T47D (cell line): ENCODE data around the gene TREM2.

Source experiments
- DNase-seq, 2 experiments: peaks; one replicate each; pipeline versions ENCODE4 v3.0.0 to v3.0.0-alpha.2; 2011 to 2012; ENCODE audit warnings: low read depth in 1 of 2, low spot score in 1 of 2
- JUND ChIP-seq: IDR thresholded peaks from 2 replicates; pipeline ENCODE4 v1.6.1; 2012; ENCODE audit warnings: low read depth
- in situ Hi-C: cut with HindIII; loops from 2 replicates; pipeline ENCODE4 v1.10.0; 2016; ENCODE audit warnings: low sequenced_read_pairs, low pct_unique_long_range_greater_than_20kb

TREM2 gene

GRCh38 chr6:41162687-41163418, at the start of gene TREM2:
Gene TREM2, minus strand, starts transcription at chr6:41163116. Its CDS starts 34 bp downstream, at chr6:41163082.
- in situ Hi-C loops, result no loop called here
- no peak for TF ChIP-seq JUND
- no peak for DNase-seq

- no peak for DNase-seq
- in situ Hi-C loops, result no loop called here
- TF ChIP-seq JUND, result no peak
These were observed 46.8 kb upstream of the TREM2 start for GRCh38 chr6:41209547-41210320.

- TF ChIP-seq JUND, result no peak
- DNase-seq, result no peak
- in situ Hi-C loops, result no loop called here
These were observed 45.7 kb upstream of the TREM2 start for GRCh38 chr6:41208439-41209106.

GRCh38 chr6:41204156-41204555, 41.2 kb upstream of the TREM2 start:
- in situ Hi-C loops, result no loop called here
- TF ChIP-seq JUND, result no peak
- DNase-seq, result no peak

- in situ Hi-C loops, result no loop called here
- no peak for DNase-seq
- TF ChIP-seq JUND, result no peak
These were observed 38.9 kb upstream of the TREM2 start for GRCh38 chr6:41201764-41202173.

- TF ChIP-seq JUND, result no peak
- in situ Hi-C loops, result no loop called here
- DNase-seq, result no peak
These were observed 38.2 kb upstream of the TREM2 start, which contains the start of gene TREML2 for GRCh38 chr6:41200901-41201763. Gene TREML2, minus strand, starts transcription at chr6:41201149. Its CDS starts 141 bp downstream, at chr6:41201008.

GRCh38 chr6:41200296-41200900, 37.5 kb upstream of the TREM2 start:
- no peak for DNase-seq
- no peak for TF ChIP-seq JUND
- in situ Hi-C loops, result no loop called here

GRCh38 chr6:41199552-41200246, 36.8 kb upstream of the TREM2 start:
- in situ Hi-C loops, result no loop called here
- no peak for TF ChIP-seq JUND

GRCh38 chr6:41197234-41197633, 34.3 kb upstream of the TREM2 start:
- in situ Hi-C loops, result no loop called here
- DNase-seq, result no peak
- no peak for TF ChIP-seq JUND

More at GRCh38 chr6:41199552-41200246, 36.8 kb upstream of the TREM2 start:
- DNase-seq, result no peak

- in situ Hi-C loops, result no loop called here
- TF ChIP-seq JUND, result no peak
- DNase-seq, result no peak
These were observed 31.5 kb upstream of the TREM2 start for GRCh38 chr6:41194386-41194785.

GRCh38 chr6:41193884-41194283, 31.0 kb upstream of the TREM2 start:
- TF ChIP-seq JUND, result no peak
- in situ Hi-C loops, result no loop called here
- no peak for DNase-seq
